HepG2 (cell line): ENCODE data around the gene SLC1A3. TPM values are rescaled to one million over a fixed set of nuclear protein-coding genes. Genes with fewer than 3 reads are reported as not detected.

Experiments
- ATAC-seq: fragments of 200-7000 bp; cut with Tn5 transposase; 3 replicates; pipeline ENCODE4 v1.9.1; 2020; ENCODE audit warnings: mild to moderate bottlenecking, moderate library complexity
- BruUV-seq: library from RNA; stranded (reverse); fragments of 400-500 nt; replicated peaks from 2 replicates; lab custom pipeline; 2021; lab: Mats Ljungman, UMichigan
- CTCF ChIA-PET: fragments of 300-600 bp; formaldehyde crosslinking; extraction: SDS; loops from one replicate; lab custom pipeline; 2021; ENCODE audit warnings: low total read pairs, inconsistent platforms, low intra/inter-chr PET ratio; lab: Yijun Ruan, JAX
- POLR2A ChIA-PET: fragments of 350-600 bp; sonication (Branson Sonifier 250); formaldehyde crosslinking; loops from one replicate; lab custom pipeline; 2020; ENCODE audit warnings: antibody characterized with exemption, inconsistent platforms; lab: Yijun Ruan, JAX
- DNase-seq: peaks from one replicate; pipeline ENCODE4 v3.0.0-alpha.2; 2015; ENCODE audit warnings: low spot score
- FAIRE-seq: peaks from 3 replicates; lab custom pipeline; 2011; peaks lifted over from hg19 to GRCh38; lab: Jason Lieb, UNC
- H2AFZ ChIP-seq: one replicate; pipeline ENCODE4 v1.6.1; 2011; ENCODE audit warnings: low read length, inconsistent platforms
- H3K27ac ChIP-seq: fragments of 300-600 bp; 3 replicates; pipeline ENCODE4 v1.8.0; 2011; ENCODE audit warnings: mixed run types, mild to moderate bottlenecking, mixed read lengths, low read length, inconsistent platforms; ENCODE audit not compliant: insufficient read depth; ENCODE audit errors: extremely low read length
- H3K27me3 ChIP-seq, 2 experiments: fragments of 200-600 bp in 1 of 2; 2 replicates in 1 of 2; 3 replicates in 1 of 2; pipeline versions ENCODE4 v1.6.0 to v1.8.0; 2011; ENCODE audit warnings: low read length in 2 of 2, mild to moderate bottlenecking in 2 of 2, moderate library complexity in 2 of 2, inconsistent platforms in 1 of 2; ENCODE audit not compliant: insufficient read depth in 2 of 2, control insufficient read depth in 1 of 2
- H3K36me3 ChIP-seq, 2 experiments: fragments of 200-600 bp in 1 of 2; replicated peaks in 1 of 2; 2 replicates in 1 of 2; 3 replicates in 1 of 2; pipeline versions ENCODE4 v1.5.1 to v1.8.0; 2011; ENCODE audit warnings: low read length in 2 of 2, inconsistent platforms in 1 of 2; ENCODE audit not compliant: insufficient read depth in 2 of 2, control insufficient read depth in 1 of 2
- H3K4me1 ChIP-seq: 2 replicates; pipeline ENCODE4 v1.5.1; 2012; ENCODE audit warnings: low read length, inconsistent platforms; ENCODE audit not compliant: insufficient read depth
- H3K4me2 ChIP-seq: 2 replicates; pipeline ENCODE4 v1.6.0; 2011; ENCODE audit warnings: low read depth, low read length, inconsistent platforms
- H3K4me3 ChIP-seq, 3 experiments: fragments of 200-600 bp in 1 of 3; sonication (generic), shearing (Covaris generic) in 1 of 3; replicated peaks in 1 of 3; 2 replicates each; pipeline ENCODE4 v1.5.1; 2011 to 2016; ENCODE audit warnings: low read length in 3 of 3, inconsistent platforms in 2 of 3, low read depth in 2 of 3, mild to moderate bottlenecking in 2 of 3, control low read depth in 1 of 3, mixed read lengths in 1 of 3; ENCODE audit not compliant: insufficient read depth in 1 of 3
- H3K79me2 ChIP-seq: one replicate; pipeline ENCODE4 v1.6.1; 2011; ENCODE audit warnings: low read length, inconsistent platforms; ENCODE audit not compliant: insufficient read depth
- H3K9ac ChIP-seq: 2 replicates; pipeline ENCODE4 v1.6.0; 2011; ENCODE audit warnings: mild to moderate bottlenecking, low read depth, low read length, inconsistent platforms; ENCODE audit not compliant: insufficient read depth
- H3K9me3 ChIP-seq: 2 replicates; pipeline ENCODE4 v1.5.1; 2012; ENCODE audit warnings: mild to moderate bottlenecking, low read length
- H4K20me1 ChIP-seq: 2 replicates; pipeline ENCODE4 v1.6.0; 2011; ENCODE audit warnings: inconsistent platforms, mild to moderate bottlenecking, low read length, moderate library complexity; ENCODE audit not compliant: insufficient read depth
- ELF3 ChIP-seq: IDR thresholded peaks from 2 replicates; pipeline ENCODE4 v1.6.1; 2016; ENCODE audit warnings: missing genetic modification reagents, missing compliant biosample characterization
- HMGXB3 ChIP-seq: sonication (generic); formaldehyde crosslinking; IDR thresholded peaks from 2 replicates; pipeline ENCODE4 v1.4.0; 2020; ENCODE audit warnings: missing genetic modification reagents, borderline replicate concordance
- NFIC ChIP-seq: IDR thresholded peaks from 2 replicates; pipeline ENCODE4 v1.6.1; 2012; ENCODE audit warnings: mild to moderate bottlenecking, low read length, inconsistent platforms
- PBX3 ChIP-seq: sonication (generic); formaldehyde crosslinking; IDR thresholded peaks from 2 replicates; pipeline ENCODE4 v1.8.1; 2023; ENCODE audit warnings: missing genetic modification reagents, inconsistent platforms, borderline replicate concordance
- RELA ChIP-seq: sonication (generic); formaldehyde crosslinking; IDR thresholded peaks from 2 replicates; pipeline ENCODE4 v1.4.0; 2020; ENCODE audit warnings: missing genetic modification reagents
- RXRB ChIP-seq: IDR thresholded peaks from 2 replicates; pipeline ENCODE4 v1.6.1; 2016; ENCODE audit warnings: borderline replicate concordance, missing genetic modification reagents, missing compliant biosample characterization
- SMAD1 ChIP-seq: sonication (generic); formaldehyde crosslinking; IDR thresholded peaks from 2 replicates; pipeline ENCODE4 v1.4.0; 2020; ENCODE audit warnings: missing genetic modification reagents, low read depth, mild to moderate bottlenecking, borderline replicate concordance
- TOPORS ChIP-seq: sonication (generic); formaldehyde crosslinking; IDR thresholded peaks from 2 replicates; pipeline ENCODE4 v1.8.0; 2023; ENCODE audit warnings: mild to moderate bottlenecking, missing genetic modification reagents
- USF2 ChIP-seq, 2 experiments: sonication (generic) in 1 of 2; formaldehyde crosslinking in 1 of 2; IDR thresholded peaks; 2 replicates each; pipeline versions ENCODE4 v1.5.1 to v1.6.1; 2011 to 2020; ENCODE audit warnings: borderline replicate concordance in 1 of 2, low read depth in 1 of 2, low read length in 1 of 2, mild to moderate bottlenecking in 1 of 2, missing genetic modification reagents in 1 of 2, moderate library complexity in 1 of 2
- ZNF12 ChIP-seq: sonication (generic); formaldehyde crosslinking; IDR thresholded peaks from 2 replicates; pipeline ENCODE4 v1.5.0; 2020; ENCODE audit warnings: missing genetic modification reagents
- ZNF597 ChIP-seq: sonication (generic); formaldehyde crosslinking; IDR thresholded peaks from 2 replicates; pipeline ENCODE4 v1.5.0; 2020; ENCODE audit warnings: missing genetic modification reagents
- ZNF660 ChIP-seq: sonication (generic); formaldehyde crosslinking; IDR thresholded peaks from 2 replicates; pipeline ENCODE4 v1.5.1; 2020; ENCODE audit warnings: mild to moderate bottlenecking, low read depth, missing genetic modification reagents, borderline replicate concordance
- ZNF670 ChIP-seq: sonication (generic); formaldehyde crosslinking; IDR thresholded peaks from 2 replicates; pipeline ENCODE4 v1.8.0; 2022; ENCODE audit warnings: mild to moderate bottlenecking, missing genetic modification reagents, borderline replicate concordance
- WGBS: methylation state at CpG from one replicate; pipeline ENCODE4 v1.1.6; 2017; ENCODE audit warnings: low lambda C conversion rate; 5-methylcytosine and 5-hydroxymethylcytosine counted together
- in situ Hi-C: cut with HindIII; loops from 2 replicates; pipeline ENCODE4 v1.10.0; 2017; ENCODE audit warnings: low pct_unique_long_range_greater_than_20kb; ENCODE audit not compliant: extremely low pct_ligation_motif_present
- intact Hi-C: fragments of 100-400 bp; cut with micrococcal nuclease; formaldehyde crosslinking; loops from one replicate; pipeline ENCODE4 v1.10.0; 2022; ENCODE audit not compliant: unreplicated experiment
- polyA plus RNA-seq, 8 experiments: library from polyadenylated mRNA; depleted of rRNA in 3 of 8; stranded (reverse) in 7 of 8; unstranded in 1 of 8; fragments of >200 nt; fragmentation: Illumina TruSeq in 4 of 8; extraction: Trizol in 4 of 8; gene quantifications; 2 replicates each; pipeline versions ENCODE4 v1.2.1 to v1.2.3, GENCODE V29; 2011 to 2016; ENCODE audit warnings: low read depth in 4 of 8, missing spikeins in 1 of 8, mixed read lengths in 1 of 8; ENCODE audit not compliant: insufficient read depth in 1 of 8
- total RNA-seq, 5 experiments: library from RNA; depleted of rRNA; stranded (reverse); fragments of >200 nt; fragmentation: Illumina TruSeq; extraction: Trizol; gene quantifications; 2 replicates each; pipeline ENCODE4 v1.2.3, GENCODE V29; 2016; ENCODE audit warnings: low read depth in 1 of 5

The SLC1A3 gene
- total and polyA plus RNA-seq, 2 of the 13 experiments (the other 11 are each of a cell fraction or from before 2014, with no cell fraction given), result 0.09 TPM; not detected in 1

- TF ChIP-seq HMGXB3 (CRISPR knock-in tag) (no peak), ZNF597 (no peak), ELF3 (CRISPR knock-in tag) (no peak), RXRB (no peak)
These were observed 73.7 kb downstream of the SLC1A3 start (continued) for GRCh38 chr5:36680066-36680465.

GRCh38 chr5:36681711-36682110, 75.3 kb downstream of the SLC1A3 start:
- Histone ChIP-seq H3K4me1 (no peaks in the 10 kb centered on the region), H3K9ac (no peak overlapping the region), H3K79me2 (no peaks in the 10 kb centered on the region), H4K20me1 (no peaks in the 10 kb centered on the region), H3K4me3 (no peak overlapping the region), H3K9me3 (no peaks in the 10 kb centered on the region), H3K4me2 (no peak overlapping the region), H3K27ac (no peak overlapping the region), H3K27me3 (peaks cover 0 to 7% of the 10 kb centered on the region in 2 experiments; a peak in 2 of 5 replicates), H2AFZ (no peak overlapping the region), H3K36me3 (no peaks in the 10 kb centered on the region)
- WGBS, result 3% methylated on average over 1 of the region's 1 CpG
- ChIA-PET POLR2A (no interaction called here), CTCF (no interaction called here)
- BruUV-seq, result no TSS peak
- FAIRE-seq (no peak), DNase-seq (no peak), ATAC-seq (no peak)
- in situ Hi-C loops, result loop anchor here (25.0 kb wide), 2 partner anchors 419 to 619 kb away; partner anchors contain the start of gene UGT3A2
- intact Hi-C loops, result no loop called here
- no peak for TF ChIP-seq ZNF670
- TF ChIP-seq TOPORS, result no peak
- TF ChIP-seq RELA (CRISPR knock-in tag), result no peak
- no peak for TF ChIP-seq PBX3 (CRISPR knock-in tag)
- TF ChIP-seq ZNF12 (CRISPR knock-in tag), result no peak
- TF ChIP-seq SMAD1 (CRISPR knock-in tag), result no peak
- no peak for TF ChIP-seq ZNF660 (CRISPR knock-in tag)
- no peak for TF ChIP-seq NFIC
- no peak for TF ChIP-seq USF2 (IDR thresholded peaks at IDR 0.05; ENCODE audit: low read depth, low read length)
- TF ChIP-seq USF2 (CRISPR knock-in tag; IDR thresholded peaks at IDR 0.05; ENCODE audit: borderline replicate concordance), result no peak
